ENCODE data around the gene C1orf174.
A peak's percentile ranks its signal among the peaks of the same experiment; 100 is the strongest.

Gene C1orf174

DNA sequence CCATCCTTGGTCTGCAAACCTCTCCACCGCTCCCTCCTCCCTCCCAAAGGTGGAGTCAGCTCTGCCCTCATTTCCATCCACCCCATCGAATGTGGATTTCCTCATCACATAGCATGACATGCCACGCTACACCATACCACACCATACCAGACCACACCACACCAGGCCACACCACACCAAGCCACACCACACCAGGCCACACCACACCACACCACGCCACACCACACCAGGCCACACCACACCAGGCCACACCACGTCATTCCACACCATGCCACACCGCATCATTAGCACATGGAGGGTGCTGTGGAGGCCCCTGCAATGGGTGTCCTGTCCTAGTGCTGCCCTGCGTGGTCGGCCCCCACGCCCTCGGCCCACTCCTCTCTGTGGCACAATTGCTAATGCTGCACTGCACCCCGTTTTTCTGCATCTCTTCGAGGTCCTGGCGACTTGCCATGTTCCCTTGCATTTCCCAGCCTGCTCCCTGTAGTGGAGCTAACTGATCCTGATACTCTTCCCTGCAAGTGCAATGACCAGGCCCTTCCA is 31.5 kb downstream of the C1orf174 start:
- peaks cover 3% of the 10 kb centered on the region for H3K4me1 ChIP-seq (ENCODE audit: control insufficient read depth, insufficient read depth, low read length)
- H3K36me3 ChIP-seq (ENCODE audit: control insufficient read depth, insufficient read depth, low read length), result no peaks in the 10 kb centered on the region
- no peak overlapping the region for H3K9ac ChIP-seq (ENCODE audit: low read length)
- H3K27me3 ChIP-seq (ENCODE audit: control insufficient read depth, insufficient read depth, low read length), result no peaks in the 10 kb centered on the region
- H3K9me3 ChIP-seq (ENCODE audit: control insufficient read depth, low read length), result no peaks in the 10 kb centered on the region
- no peak overlapping the region for H3K4me3 ChIP-seq (ENCODE audit: low read length)

DNA sequence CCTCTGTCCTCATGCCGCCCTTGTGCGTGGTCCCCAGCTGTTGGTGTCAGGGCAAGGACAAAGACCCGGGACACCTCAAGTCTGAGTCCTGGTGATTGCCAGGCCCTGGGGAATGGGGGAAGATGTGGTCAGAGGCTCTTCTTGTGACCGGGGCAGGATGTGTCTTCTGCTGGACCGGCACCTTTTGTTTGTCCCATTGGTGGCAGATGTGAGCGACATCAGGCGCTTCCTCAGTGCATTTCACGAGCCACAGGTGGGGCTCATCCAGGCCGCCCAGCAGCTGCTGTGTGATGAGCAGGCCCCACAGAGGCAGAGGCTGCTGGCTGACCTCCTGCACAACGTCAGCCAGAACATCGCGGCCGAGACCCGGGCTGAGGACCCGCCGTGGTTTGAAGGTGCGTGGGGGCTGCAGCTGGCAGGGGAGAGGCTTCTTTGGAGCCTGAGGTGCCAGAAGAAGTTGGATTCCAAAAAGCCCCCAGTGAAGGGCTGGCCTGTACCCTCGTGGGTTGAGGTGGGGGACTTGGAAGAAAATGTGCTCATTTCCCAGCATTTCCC is 34.4 kb downstream of the C1orf174 start:
- no peaks in the 10 kb centered on the region for H3K27me3 ChIP-seq (ENCODE audit: control insufficient read depth, insufficient read depth, low read length)
- no peaks in the 10 kb centered on the region for H3K9me3 ChIP-seq (ENCODE audit: control insufficient read depth, low read length)
- no peak overlapping the region for H3K4me3 ChIP-seq (ENCODE audit: low read length)
- no peak overlapping the region for H3K9ac ChIP-seq (ENCODE audit: low read length)
- H3K4me1 ChIP-seq (ENCODE audit: control insufficient read depth, insufficient read depth, low read length), result peaks cover 3% of the 10 kb centered on the region
- no peaks in the 10 kb centered on the region for H3K36me3 ChIP-seq (ENCODE audit: control insufficient read depth, insufficient read depth, low read length)

DNA sequence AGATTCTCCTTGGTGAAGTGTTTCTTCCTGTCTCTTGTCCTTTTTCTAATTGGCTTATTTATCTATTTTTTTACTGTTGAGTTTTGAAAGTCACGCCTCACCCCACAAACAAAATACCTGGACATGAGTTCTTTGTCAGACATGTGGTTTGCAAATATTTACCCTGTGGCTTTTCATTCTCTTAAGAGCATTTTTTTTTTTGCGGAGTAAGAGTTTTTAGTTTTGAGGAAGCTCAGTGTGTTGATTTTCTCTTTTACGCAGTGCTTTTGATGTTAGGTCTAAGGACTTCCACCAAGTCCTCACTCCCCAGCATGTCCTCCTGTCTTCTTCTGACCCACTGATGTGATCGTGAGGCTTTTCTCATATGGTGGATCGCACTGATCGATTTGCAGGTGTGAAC is 35.2 kb downstream of the C1orf174 start:
- Histone ChIP-seq H3K4me3 (ENCODE audit: low read length) (no peak overlapping the region), H3K9ac (ENCODE audit: low read length) (no peak overlapping the region), H3K27me3 (ENCODE audit: control insufficient read depth, insufficient read depth, low read length) (no peaks in the 10 kb centered on the region), H3K36me3 (ENCODE audit: control insufficient read depth, insufficient read depth, low read length) (no peaks in the 10 kb centered on the region), H3K9me3 (ENCODE audit: control insufficient read depth, low read length) (no peaks in the 10 kb centered on the region), H3K4me1 (ENCODE audit: control insufficient read depth, insufficient read depth, low read length) (peaks cover 3% of the 10 kb centered on the region)

DNA sequence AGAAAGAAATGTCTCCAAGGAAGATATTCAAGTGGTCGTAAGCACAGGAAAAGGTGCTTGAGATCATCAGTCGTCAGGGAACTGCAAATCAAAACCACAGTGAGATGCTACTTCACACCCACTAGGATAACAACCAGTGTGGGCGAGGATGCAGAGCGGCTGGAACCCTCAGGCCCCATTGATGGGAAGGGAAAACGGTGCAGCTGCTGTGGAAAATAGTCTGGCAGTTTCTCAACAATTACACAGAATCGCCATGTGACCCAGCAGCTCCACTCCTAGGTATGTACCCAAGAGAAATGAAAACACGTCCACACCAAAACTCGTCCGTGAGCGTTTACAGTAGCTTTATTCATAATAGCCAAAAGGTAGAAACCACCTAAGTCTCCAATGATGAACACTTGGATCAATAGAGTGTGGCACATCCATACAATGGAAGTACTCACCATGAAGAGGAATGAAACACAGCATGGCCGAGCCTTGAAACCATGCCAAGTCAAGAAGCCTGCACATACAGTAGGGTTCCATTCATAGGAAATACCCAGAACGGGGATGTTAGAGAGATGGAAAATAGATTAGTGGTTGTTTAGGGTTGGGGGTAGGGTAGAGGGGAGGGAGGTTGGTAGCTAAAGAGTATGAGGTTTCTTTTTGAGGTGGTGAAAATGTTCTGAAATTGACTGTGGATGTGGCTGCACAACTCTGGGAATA is 36.7 kb downstream of the C1orf174 start:
- Histone ChIP-seq H3K9me3 (ENCODE audit: control insufficient read depth, low read length) (no peaks in the 10 kb centered on the region), H3K4me1 (ENCODE audit: control insufficient read depth, insufficient read depth, low read length) (peaks cover 7% of the 10 kb centered on the region), H3K27me3 (ENCODE audit: control insufficient read depth, insufficient read depth, low read length) (no peaks in the 10 kb centered on the region), H3K4me3 (ENCODE audit: low read length) (no peak overlapping the region), H3K36me3 (ENCODE audit: control insufficient read depth, insufficient read depth, low read length) (no peaks in the 10 kb centered on the region), H3K9ac (ENCODE audit: low read length) (no peak overlapping the region)

DNA sequence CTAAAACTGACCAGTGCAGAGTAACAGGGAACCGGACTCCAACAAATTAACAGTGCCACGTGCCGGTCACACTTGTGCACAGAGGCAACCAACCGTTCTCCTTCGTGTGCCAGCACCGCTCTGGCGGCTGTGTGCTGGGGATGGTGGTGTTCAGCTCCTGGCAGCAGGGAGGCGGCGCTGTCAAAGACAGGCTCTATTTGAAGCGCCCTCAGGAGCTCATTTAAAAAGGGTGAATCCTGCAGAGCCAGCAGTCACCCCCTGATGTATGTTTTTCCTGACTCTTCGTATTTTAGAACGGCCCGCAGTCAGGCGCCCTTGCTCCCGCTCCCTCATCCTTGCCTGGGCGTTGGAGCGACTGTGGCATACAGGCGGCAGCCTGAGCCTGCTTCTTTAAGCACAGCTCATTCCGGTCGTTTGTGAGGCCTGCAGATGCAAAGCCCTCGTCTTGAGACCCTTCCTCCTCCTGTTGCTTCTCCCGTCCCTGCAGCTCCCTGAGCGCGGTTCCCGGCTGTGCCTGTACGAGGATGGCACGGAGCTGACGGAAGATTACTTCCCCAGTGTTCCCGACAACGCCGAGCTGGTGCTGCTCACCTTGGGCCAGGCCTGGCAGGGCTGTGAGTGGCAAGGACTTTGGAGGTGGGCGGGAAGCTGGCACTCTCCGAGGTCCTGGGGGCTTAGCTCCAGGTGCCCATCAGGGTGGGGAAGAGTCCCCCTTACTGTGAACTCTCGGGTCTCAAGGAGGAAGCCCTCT is 41.7 kb downstream of the C1orf174 start:
- Histone ChIP-seq H3K27me3 (ENCODE audit: control insufficient read depth, insufficient read depth, low read length) (no peaks in the 10 kb centered on the region), H3K9me3 (ENCODE audit: control insufficient read depth, low read length) (no peaks in the 10 kb centered on the region), H3K9ac (ENCODE audit: low read length) (peak overlapping the region; percentile 78), H3K4me3 (ENCODE audit: low read length) (peak overlapping the region; percentile 97), H3K4me1 (ENCODE audit: control insufficient read depth, insufficient read depth, low read length) (peaks cover 22% of the 10 kb centered on the region), H3K36me3 (ENCODE audit: control insufficient read depth, insufficient read depth, low read length) (no peaks in the 10 kb centered on the region)

DNA sequence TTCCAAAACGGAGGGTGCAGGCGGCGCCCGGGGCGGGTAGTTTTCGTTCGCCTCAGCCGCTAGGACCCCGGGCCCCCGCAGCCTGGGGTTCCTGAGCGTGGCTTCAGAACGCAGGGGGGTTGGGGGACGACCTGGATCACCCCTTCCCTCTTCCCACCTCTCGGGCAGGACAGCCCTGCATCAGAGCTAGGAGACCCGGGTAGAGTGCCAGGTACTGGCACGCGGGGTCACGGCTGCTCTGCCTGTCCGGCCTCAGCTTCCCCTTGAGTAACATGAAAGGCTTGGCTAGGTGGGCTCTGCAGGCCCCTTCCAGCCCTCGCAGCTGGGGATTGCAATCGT is 42.3 kb downstream of the C1orf174 start:
- Histone ChIP-seq H3K4me3 (ENCODE audit: low read length) (peak overlapping the region; percentile 97), H3K9ac (ENCODE audit: low read length) (peak overlapping the region; percentile 78), H3K9me3 (ENCODE audit: control insufficient read depth, low read length) (no peaks in the 10 kb centered on the region)

DNA sequence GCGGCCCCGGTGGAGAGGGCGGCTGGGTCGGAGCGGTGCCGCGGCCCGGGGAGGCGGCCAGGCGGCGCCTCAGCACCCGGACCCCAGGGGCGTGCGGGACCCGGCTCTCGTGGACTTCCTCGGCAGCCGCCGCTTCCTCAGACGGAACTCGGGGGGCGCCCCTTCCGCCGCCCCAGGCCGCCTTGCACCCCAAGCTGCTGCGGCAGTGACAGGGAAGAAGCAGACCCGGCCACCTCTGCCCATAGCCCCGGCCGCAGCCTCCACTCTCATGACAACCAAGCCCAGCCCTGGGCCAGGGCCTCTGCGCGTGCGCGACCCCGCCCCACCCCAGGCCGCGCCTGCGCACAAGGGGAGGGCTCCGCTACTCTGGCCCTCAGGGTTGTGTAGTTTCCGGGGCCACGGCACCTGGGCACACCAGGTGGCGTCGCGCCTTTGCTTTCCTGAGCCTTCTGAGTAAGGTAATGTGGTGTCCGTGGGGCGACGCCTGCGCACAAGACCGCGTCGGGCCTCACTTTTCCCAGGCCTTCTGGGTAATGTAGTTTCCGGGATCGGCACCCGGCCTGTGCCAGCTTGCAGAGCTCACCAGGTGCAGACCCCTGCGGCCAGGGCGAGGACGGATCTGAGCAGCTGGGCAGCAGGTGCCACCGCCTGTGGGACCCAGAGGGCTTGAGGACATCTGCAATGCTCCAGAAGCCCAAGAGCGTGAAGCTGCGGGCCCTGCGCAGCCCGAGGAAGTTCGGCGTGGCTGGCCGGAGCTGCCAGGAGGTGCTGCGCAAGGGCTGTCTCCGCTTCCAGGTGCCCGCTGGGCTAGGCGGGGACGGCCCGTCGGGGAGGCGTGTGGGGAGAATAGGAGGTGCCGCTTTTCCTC is 42.9 kb downstream of the C1orf174 start, which contains the start of the genes CEP104 and DFFB:
CEP104 (minus strand) TSS at position 289 of the 868 bp plus-strand sequence. CDS start 4,804 bp downstream, outside the sequence.
DFFB (plus strand) TSS at position 554 of the 868 bp plus-strand sequence; CDS start at position 682, 128 bp downstream.
- Histone ChIP-seq H3K4me1 (ENCODE audit: control insufficient read depth, insufficient read depth, low read length) (peaks cover 22% of the 10 kb centered on the region), H3K9me3 (ENCODE audit: control insufficient read depth, low read length) (no peaks in the 10 kb centered on the region), H3K4me3 (ENCODE audit: low read length) (peak within 1 kb of the TSS; percentile 97), H3K27me3 (ENCODE audit: control insufficient read depth, insufficient read depth, low read length) (no peaks in the 10 kb centered on the region), H3K36me3 (ENCODE audit: control insufficient read depth, insufficient read depth, low read length) (no peaks in the 10 kb centered on the region), H3K9ac (ENCODE audit: low read length) (peak within 1 kb of the TSS; percentile 78)

More for the DNA sequence above, 42.3 kb downstream of the C1orf174 start:
- H3K4me1 ChIP-seq (ENCODE audit: control insufficient read depth, insufficient read depth, low read length), result peaks cover 22% of the 10 kb centered on the region
- H3K27me3 ChIP-seq (ENCODE audit: control insufficient read depth, insufficient read depth, low read length), result no peaks in the 10 kb centered on the region
- H3K36me3 ChIP-seq (ENCODE audit: control insufficient read depth, insufficient read depth, low read length), result no peaks in the 10 kb centered on the region

DNA sequence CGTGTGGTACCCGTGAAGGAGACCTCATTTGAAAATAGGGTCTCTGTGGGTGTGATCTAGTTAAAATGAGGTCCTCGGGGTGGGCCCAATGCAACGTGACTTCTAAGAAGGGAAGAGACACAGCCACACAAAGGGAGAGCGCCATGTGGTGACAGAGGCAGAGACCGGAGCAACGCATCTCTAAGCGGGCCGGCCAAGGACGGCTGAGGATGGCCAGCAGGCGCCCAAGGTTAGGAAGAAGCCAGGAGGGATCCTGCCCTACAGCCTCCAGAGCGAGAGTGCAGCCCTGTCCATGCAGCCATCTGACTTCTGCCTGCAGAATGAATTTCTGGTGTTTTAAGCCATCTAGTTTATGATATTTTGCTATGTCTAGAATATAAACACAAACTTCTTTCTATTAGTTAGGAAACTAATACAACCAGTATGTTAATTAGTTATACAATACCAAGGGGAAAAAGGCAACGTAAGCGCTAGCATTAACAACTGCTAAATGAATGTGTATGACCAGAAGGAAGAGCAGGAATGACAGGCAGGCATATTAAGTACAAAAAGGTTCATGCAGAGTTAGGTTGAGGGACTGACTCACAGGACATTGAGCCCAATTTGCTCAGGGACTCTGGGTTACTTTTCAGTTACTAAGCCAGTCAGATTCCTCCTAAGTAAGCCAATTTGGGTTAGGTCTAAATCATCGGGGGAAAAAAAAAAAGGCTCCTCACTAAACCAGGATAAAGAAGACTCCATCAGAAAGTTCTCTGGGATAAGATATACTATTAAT is 47.2 kb downstream of the C1orf174 start:
- Histone ChIP-seq H3K9ac (ENCODE audit: low read length) (no peak overlapping the region), H3K27me3 (ENCODE audit: control insufficient read depth, insufficient read depth, low read length) (no peaks in the 10 kb centered on the region), H3K36me3 (ENCODE audit: control insufficient read depth, insufficient read depth, low read length) (peaks cover 12% of the 10 kb centered on the region), H3K9me3 (ENCODE audit: control insufficient read depth, low read length) (no peaks in the 10 kb centered on the region), H3K4me1 (ENCODE audit: control insufficient read depth, insufficient read depth, low read length) (peaks cover 11% of the 10 kb centered on the region), H3K4me3 (ENCODE audit: low read length) (no peak overlapping the region)

DNA sequence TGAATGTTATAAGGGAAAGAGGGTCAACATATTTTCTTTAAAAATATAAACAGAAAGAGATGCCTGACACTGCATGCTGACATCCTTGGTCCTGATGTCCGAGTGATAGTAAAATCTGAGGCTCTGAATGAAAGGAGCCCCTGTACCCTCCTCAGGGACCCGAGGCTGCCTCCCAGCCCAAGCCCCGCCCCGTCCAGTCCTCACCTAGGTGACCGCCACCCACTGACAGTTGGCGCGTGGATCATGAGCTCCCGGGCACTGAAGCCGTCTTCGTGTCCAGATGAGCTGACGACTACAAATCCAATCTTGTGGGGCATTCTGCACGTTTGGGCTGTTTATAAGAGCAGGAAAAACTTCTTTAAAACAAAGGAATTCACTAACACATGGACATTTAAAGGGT is 48.0 kb downstream of the C1orf174 start:
- peaks cover 8% of the 10 kb centered on the region for H3K4me1 ChIP-seq (ENCODE audit: control insufficient read depth, insufficient read depth, low read length)
- no peak overlapping the region for H3K4me3 ChIP-seq (ENCODE audit: low read length)
- H3K36me3 ChIP-seq (ENCODE audit: control insufficient read depth, insufficient read depth, low read length), result peaks cover 12% of the 10 kb centered on the region

DNA sequence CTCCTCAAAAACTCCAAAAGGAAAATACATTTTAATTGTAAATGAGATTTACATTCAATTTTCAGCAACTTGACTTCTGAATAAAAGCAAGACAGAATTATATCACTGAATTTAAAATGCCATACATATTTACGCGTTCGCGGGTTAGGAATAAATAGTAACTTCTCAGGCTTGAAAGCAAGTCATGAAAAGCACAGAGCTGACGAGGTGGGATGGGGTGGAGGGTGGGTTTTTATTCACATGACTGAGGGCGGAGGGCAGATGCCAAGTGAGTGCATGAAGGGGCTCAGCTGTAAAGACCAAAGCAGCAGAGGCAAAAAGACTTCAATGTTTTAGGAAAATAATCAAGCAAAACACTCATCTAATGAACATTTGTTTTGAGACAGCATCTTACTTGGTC is 48.8 kb downstream of the C1orf174 start:
- Histone ChIP-seq H3K4me3 (ENCODE audit: low read length) (no peak overlapping the region), H3K36me3 (ENCODE audit: control insufficient read depth, insufficient read depth, low read length) (peaks cover 12% of the 10 kb centered on the region), H3K27me3 (ENCODE audit: control insufficient read depth, insufficient read depth, low read length) (no peaks in the 10 kb centered on the region), H3K9ac (ENCODE audit: low read length) (no peak overlapping the region), H3K4me1 (ENCODE audit: control insufficient read depth, insufficient read depth, low read length) (peaks cover 8% of the 10 kb centered on the region), H3K9me3 (ENCODE audit: control insufficient read depth, low read length) (no peaks in the 10 kb centered on the region)

More for the DNA sequence above, 48.0 kb downstream of the C1orf174 start:
- Histone ChIP-seq H3K27me3 (ENCODE audit: control insufficient read depth, insufficient read depth, low read length) (no peaks in the 10 kb centered on the region), H3K9ac (ENCODE audit: low read length) (no peak overlapping the region), H3K9me3 (ENCODE audit: control insufficient read depth, low read length) (no peaks in the 10 kb centered on the region)

DNA sequence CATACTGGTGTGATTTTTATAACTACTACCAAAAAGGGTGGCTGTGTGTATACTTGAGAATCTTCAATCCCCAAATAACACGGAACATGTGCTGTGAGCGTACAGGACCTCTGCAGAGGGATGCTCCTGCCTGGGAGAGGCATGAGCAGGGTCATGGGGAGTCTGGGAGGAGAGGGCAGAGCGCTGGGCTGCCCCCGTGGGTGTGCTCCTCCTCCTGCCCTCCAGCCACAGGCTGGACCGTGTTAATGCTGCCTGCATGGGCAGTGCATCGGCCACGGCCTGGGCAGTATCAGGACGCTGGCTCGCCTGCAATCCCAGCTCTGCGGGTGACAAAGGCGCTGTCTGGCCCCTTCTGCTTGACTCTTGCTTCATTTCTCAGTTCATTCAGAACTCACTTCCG is 49.2 kb downstream of the C1orf174 start:
- H3K36me3 ChIP-seq (ENCODE audit: control insufficient read depth, insufficient read depth, low read length), result peaks cover 12% of the 10 kb centered on the region
- H3K9ac ChIP-seq (ENCODE audit: low read length), result no peak overlapping the region
- H3K4me1 ChIP-seq (ENCODE audit: control insufficient read depth, insufficient read depth, low read length), result peaks cover 5% of the 10 kb centered on the region
- H3K4me3 ChIP-seq (ENCODE audit: low read length), result no peak overlapping the region
- H3K9me3 ChIP-seq (ENCODE audit: control insufficient read depth, low read length), result no peaks in the 10 kb centered on the region
- H3K27me3 ChIP-seq (ENCODE audit: control insufficient read depth, insufficient read depth, low read length), result no peaks in the 10 kb centered on the region
